Measurements from ENCODE around the gene TEX22.
"Not testable (repeated sequence)": the region's sequence is repeated elsewhere in the genome, so short reads cannot be mapped to it uniquely, and the experiment has no call there.

TEX22 gene, protein sequence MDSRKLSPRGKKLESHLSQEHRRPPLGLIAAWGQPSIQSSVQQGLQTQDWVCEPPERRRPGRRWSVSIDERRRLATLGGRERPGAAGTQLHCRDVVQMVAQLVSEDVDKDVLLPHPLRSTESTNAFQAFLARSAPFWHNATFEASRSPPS
- long read RNA-seq, donor 1: 0 reads
- long read RNA-seq, donor 2: 0 reads
- long read RNA-seq, donor 3: 0 reads
- long read RNA-seq, donor 4, partial matches to known transcripts: 5 of 5 reads
- long read RNA-seq, donor 4, other reads (novel, unspliced or antisense): 0 of 5 reads
- long read RNA-seq, donor 5: 0 reads
- long read RNA-seq, donor 6, partial matches to known transcripts: 11 of 11 reads
- long read RNA-seq, donor 6, other reads (novel, unspliced or antisense): 0 of 11 reads
- long read RNA-seq, donor 7: 0 reads
- long read RNA-seq, donor 8, partial matches to known transcripts: 0 of 1 reads
- long read RNA-seq, donor 8, other reads (novel, unspliced or antisense): 0 of 1 reads

DNA sequence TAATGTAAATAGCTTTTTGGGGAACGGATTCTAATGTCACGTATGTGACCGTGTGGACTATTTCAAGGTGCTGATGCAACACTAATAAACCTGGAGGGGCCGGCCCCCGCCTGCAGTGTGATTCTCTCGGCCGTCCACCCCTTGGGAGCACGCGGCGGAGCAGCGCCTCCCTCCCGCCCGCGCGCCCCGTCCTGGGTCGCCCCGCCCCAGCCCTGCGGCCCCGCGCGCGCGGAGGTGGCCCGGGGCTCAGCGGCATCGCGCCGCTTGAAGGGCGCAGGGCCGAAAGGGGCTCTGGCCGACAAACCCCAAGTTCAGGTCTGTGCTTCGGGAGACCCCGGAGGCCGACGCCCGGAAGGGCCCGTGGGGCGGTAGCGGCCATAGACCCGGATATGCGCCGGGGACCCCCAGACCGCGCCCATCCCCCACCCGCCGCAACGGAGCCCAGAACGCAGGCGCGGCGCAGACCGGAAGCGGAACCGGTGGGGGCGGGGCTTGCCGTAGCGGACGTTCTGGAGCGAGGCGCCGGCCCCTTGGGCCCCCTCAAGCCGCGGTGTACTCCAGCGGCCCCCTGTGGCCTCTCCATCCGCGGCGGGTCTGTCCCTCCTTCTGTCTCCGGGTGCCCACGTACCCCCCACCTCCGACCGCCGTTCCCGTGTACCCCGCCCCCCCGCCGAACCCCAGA, at the start of gene TEX22:
Gene TEX22 (plus strand): TSS at position 495 of the 682 bp plus-strand sequence. CDS start 803 bp downstream, outside the sequence.
- peak; percentile 92 for DNase-seq

DNA sequence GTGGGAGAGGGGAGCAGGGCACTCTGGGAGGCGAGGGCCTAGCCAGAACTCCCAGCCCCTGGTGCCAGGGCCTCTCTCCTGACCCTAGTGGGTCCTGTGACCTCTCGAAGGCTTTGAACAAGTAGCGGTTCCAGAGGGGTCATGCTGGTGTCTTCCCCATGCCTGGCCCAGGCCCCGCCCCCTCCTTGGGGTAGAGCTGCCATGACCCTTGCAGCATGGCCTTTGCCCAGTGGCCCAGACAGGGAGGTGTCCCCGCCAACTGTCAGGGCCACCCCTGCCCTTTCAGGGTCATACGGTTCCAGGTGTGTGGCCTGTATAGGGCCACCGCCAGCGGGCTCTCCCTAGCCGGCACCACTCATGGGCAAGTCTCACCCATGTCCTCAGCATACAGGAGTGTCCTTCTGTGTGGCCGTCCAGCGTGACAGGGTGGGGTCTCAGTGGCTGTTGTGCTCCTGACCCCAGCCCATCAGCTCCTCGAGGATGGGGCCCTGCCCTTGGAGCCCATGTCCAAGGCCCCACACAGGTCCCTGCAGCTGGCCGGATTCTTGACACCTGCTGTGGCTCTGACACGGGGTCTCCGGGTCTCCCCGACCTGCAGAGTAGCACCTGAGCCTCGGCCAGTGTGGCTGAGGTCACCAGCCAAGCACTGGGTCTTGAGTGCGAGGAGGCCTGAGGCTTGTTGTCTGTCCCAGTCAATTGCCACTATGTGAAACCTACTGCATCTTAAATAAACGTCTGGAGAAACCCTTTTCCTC, 49.2 kb upstream of the TEX22 start:
- DNase-seq: no peak

DNA sequence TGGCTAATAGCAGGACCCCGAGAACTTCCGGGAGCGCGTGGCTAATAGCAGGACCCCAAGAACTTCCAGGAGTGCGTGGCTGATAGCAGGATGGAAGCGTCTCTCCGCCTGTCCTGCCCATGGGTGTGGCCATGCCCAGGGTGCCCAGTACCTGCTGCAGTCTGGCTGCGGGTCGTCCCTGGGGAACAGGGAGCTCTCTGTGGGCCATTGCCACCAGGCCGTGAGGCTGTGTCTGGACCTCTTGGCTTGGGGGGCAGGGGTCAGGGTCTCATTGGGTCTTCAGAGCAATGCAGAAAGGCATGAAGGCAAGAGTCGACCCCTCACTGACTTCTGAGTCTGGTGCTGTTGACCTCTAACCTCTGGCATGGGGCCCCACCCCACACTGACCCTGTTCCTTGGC, 48.3 kb upstream of the TEX22 start:
- DNase-seq: no peak

DNA sequence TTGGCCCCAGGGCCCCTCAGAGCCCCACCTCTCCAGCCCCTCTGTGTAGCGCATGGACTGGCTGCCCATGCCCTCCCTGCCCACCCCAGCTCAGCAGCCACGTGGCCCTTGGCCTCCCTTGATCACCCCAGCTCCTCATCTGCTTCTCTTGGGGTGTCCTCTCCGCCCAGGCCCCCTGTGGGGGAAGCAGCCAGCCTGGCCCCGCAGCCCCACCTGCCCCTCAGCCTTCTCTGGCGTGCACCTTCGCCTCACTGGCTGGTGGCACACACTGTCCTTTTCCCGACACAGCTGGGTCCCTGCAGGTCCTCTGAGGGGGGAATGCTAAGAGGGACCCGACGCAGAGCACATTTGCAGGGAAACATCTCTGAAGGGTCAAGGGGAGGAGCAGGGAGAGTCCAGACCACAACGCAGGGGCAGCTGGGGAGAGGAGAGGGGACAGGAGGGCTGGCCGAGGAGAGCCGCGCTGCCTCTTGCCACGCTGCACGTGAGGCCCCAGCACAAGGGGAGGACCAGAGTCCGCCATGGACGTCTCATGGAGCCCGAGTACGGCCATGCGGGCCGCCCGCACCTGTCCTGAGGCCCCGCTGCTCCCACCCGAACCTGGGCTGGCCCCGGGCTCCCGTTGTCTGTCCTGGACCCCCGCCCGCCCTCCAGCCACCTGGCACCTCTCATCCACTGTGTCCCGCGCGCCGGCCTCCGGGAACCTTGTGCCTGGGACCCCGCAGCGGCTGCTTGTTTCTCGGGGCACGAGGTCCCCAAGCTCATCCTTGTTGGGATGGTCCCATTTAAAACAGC, 47.7 kb upstream of the TEX22 start:
- DNase-seq: no peak

DNA sequence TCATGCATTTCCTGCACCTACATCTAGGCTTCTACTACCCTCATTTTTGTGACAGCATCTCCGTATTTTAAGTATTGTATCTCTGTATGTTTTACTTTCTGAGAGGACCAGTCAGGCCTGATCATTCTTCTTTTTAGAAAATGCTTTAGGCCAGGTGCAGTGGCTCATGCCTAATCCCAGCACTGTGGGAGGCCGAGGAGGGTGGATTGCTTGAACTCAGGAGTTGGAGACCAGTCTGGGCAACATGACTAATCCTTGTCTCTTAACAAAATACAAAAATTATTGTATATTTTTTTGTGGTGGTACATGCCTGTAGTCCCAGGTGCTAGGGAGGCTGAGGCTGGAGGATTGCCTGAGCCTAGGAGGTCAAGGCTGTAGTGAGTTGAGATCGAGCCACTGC, 46.9 kb upstream of the TEX22 start:
- no peak for DNase-seq

DNA sequence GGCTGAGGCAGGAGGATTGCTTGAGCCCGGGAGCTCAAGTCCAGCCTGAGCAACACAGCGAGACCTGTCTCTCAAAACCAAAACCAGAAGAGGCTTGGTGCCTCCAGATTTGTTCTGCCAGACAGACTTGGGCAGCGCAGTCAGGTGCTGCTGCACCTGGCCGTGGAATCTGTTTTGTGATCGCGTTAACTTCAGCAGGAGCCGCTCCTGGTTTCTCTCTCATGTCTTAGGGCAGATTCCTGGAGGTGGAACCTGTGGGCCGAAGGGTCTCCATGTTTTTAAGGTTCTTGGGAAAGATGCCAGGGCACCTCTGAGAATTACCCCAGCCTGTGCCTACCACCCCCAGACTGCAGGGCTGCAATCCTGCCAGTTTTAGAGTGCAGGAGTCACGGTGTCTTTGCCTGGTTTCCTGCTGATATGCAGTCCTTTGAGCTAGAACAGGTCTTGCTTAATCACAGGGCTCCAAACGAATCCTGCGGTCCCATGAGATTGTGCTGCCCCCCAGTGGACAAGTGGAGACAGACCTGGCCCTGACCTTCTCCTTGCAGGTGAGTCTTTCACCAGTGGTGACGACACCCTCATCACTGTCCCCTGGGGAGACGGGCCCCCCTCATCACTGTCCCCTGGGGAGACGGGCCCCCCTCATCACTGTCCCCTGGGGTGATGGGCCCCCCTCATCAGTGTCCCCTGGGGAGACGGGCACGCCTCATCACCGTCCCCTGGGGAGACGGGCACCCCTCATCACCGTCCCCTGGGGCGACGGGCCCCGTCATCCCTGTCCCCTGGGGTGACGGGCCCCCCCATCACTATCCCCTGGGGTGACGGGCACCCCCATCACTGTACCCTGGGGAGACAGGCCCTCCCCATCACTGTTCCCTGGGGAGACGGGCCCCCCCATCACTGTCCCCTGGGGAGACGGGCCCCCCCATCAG, 46.2 kb upstream of the TEX22 start:
- DNase-seq: peak; percentile 51

DNA sequence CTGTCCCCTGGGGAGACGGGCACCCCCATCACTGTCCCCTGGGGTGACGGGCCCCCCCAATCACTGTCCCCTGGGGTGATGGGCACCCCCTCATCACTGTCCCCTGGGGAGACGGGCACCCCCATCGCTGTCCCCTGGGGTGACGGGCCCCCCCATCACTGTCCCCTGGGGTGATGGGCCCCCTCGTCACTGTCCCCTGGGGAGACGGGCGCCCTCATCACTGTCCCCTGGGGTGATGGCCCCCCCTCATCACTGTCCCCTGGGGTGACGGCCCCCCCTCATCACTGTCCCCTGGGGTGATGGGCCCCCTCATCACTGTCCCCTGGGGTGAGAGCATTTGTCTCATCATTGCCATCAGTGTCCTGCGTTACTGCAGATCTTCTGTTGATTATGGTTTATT, 45.2 kb upstream of the TEX22 start:
- no peak for DNase-seq

DNA sequence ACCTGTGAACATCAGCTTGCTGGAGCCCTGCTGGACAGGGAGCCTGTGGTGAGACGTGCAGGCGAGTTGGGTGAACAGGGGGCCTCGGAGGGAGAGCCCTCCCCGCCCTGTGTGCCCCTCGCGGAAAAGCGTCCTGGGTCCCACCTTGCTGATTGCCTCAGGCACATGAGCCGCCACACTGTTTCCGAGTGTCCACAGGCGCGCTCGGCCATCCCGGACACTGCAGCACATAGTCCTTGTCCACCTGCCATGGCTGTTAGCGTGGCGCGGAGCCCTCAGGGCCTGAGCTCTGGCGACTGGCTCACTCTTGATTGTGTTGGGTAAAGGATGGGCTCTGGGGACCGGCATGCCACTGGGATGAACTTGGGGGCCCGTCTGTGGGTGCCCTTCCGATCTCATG, 43.8 kb upstream of the TEX22 start:
- DNase-seq: no peak

DNA sequence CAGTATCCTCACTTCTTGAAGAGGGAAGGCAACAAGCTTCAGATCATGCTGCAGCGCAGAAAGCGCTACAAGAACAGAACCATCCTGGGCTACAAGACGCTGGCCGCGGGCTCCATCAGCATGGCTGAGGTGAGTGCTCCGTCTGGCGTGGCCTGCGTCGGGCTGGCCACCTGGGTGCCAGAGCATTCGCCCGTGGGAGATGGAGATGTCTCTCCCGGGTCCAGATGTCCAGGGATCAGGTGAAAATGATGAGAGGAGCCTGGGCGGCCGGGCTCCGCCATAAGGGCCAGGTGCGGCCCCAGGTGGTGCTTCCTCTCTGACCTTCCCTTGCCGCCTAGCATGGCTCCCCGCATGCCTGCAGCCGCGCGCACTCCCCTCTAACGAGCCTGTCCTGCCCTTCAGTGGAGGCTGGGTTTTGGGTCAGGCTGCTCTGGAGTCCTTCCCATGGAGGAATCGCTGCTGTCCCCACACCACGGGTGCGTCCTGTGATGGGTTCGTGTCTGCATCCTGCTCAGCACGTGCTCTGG, 43.2 kb upstream of the TEX22 start:
- DNase-seq: no peak

DNA sequence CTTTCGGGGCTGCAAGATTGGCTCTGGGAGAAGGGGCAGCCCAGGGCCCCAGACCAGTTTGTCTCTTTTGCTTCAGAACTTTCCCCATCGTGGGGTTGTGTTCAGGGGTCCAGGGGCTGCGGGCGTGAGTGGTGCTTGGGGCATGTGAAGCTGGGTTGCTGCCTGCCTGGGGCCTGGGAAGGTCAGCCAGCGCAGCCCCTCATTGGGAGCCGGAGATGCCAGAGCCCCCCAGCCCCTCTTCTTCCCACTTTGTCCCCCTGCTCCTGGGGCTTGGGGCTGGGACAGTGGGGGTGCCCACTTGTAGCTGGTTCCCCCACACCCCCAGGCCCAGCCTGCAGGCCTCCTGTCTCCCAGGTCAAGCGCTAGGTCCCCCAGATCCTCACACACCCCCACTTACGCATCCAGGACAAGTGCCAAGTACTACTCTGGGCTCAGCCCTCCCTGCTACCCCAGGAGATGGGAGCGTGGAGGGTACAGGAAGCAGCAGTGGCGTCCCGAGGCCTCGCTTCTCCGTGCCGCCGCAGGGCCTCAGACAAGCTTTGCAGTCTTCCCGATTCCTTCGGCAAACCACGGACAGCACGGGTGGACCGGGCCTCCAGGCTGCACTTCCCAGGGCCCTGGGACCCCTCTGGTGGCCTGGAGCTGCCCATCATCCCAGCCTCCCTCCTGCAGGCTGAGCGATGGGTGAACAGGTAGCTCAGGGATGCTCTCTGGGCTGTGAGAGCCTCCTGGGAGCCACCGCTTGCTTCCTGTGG, 42.3 kb upstream of the TEX22 start:
- no peak for DNase-seq

DNA sequence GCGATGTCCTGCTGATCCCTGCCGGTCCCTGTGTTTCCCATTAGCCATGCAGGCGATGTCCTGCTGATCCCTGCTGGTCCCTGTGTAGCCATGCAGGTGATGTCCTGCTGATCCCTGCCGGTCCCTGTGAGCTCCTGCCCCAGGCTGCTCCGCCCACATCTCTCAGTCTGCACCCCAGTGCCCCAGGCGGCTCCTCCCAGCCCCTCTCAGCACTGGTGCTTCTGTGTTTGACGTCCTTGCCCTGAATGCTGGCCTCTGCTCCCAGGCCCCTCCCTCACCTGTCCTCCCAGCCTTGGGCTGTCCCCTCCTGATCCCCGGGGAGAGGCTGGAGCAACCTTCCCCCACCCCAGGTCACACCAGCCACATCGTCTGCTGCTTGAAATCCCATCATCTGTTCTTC, 41.4 kb upstream of the TEX22 start:
- DNase-seq: no peak

DNA sequence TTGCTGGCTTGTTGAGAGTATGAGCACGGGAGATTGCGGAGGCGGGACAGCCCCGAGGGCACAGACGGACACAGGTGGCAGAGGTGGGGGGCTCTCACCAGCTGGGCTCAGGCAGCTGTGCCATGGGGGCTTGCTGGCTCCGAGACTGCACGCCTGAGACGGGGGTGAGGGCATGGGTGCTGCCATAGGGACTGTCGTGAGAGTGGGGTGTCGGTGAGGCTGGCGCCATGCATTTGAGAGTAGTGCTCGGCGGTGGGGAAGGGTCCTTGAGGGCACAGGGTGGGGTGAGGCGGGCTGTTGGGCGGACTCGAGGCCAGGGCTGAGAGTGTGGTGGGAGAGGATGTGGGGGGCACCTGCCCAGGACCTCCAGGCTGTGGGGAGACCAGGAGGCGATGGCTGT, 40.7 kb upstream of the TEX22 start:
- no peak for DNase-seq

DNA sequence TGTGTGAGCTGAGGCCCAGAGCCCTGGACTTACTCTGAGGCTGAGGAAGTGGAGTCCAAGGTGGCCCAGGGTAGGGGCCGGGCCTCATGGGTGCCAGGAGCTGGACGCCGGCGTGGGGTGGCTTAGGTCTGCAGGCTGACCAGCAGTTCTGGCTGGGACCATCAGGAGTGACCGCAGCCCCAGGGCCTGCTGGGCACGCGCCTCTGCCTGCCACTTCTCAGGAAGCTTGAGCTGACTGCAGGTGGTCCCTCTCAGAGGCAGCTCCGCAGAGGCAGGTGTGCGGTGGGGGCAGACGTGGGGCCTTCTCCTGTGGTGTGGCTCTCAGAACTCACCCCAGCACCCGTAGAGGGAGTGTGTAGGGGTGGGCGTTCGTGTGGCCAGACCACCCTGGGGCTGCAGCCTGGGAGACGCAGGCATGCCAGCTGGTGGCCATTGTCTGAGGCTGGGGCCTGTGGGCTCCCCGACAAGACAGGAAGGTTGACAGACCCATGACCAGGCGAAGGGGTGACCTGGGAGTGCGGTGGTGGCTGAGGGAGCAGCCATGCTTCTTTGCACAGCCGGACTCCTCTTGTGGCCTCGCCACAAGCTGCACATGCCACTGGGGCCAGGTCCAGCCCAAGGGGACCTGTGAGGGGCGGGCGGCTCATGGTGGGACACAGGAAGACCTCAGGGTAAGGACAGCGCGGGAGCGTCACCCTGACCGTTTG, 40.0 kb upstream of the TEX22 start:
- no peak for DNase-seq

DNA sequence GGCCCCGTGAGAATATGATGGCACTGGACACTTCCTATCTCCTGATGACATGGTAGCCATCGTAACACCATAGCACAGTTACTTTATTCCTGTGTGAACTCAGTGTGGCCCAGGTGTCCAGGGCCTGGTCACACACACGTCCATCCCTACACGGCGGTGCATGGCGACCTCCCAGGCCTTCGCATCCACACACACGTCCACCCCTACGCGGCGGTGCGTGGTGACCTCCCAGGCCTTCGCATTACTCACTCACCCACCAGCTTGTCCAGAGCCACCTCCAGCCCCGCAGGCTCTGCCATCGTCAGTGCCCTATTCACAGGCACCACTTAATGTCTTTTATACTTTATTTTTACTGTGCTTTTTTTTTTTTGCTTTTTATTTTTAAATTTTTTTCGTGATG, 39.4 kb upstream of the TEX22 start:
- no peak for DNase-seq

DNA sequence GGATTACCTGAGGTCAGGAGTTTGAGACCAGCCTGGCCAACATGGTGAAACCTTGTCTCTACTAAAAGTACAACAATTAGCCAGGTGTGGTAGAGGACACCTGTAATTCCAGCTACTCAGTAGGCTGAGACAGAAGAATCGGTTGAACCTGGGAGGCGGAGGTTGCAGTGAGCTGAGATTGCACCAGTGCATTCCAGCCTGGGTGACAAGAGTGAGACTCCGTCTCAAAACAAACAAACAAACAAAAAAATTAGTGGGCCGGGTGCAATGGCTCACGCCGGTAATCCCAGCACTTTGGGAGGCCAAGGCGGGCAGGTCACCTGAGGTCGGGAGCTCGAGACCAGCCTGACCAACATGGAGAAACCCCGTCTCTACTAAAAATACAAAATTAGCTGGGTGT, 36.9 kb upstream of the TEX22 start:
- not testable (repeated sequence) for DNase-seq

DNA sequence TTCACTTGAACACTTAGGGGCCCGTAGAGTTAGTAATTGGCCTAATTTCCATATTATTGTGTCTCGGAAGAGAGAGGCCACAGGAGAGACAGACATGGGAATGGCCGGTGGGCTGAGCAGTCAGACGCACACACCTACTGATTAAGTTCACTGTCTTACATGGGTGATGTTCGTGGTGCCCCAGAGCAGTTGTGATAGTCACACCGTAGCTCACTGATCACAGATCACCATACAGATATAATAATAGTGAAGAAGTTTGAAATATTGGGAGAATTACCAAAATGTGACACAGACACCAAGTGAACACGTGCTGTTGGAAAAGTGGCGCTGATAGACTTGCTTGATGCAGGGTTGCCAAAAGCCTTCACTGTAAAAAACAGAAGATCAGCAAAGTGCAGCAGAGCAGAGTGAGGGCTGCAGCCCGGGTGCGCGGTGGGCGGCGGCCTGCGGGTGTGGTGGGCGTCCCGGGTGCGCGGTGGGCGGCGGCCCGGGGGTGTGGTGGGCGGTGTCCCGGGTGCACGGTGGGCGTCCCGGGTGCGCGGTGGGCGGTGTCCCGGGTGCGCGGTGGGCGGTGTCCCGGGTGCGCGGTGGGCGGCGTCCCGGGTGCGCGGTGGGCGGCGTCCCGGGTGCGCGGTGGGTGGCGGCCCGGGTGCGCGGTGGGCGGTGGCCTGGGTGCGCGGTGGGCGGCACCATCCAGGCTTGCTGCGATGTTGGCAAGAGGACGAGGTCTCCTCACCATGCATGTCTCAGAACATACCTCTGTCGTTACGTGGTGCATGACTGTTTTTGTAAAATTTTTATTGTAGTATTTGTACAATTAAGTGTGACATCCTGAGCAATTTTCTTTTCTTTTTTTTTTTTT, 34.3 kb upstream of the TEX22 start:
- DNase-seq: no peak

DNA sequence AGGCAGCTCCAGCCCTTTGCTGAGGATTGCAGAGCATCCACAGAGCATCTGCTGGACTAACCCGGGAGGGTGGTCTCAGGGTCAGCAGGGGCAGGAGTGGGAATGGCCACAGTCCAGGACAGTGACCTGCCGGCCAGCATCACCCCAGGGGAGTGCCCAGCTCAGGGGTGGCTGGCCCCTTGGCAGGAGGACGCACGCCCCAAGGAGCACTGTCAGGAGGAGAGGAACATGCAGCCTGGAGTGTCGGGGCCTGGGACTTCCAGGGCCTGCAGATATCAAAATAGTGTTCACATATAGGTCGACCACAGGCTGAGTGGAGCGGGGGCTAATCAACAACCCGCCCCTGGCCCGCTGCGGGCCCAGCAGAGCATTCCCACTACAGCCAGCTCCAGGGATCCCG, 33.2 kb upstream of the TEX22 start:
- no peak for DNase-seq

DNA sequence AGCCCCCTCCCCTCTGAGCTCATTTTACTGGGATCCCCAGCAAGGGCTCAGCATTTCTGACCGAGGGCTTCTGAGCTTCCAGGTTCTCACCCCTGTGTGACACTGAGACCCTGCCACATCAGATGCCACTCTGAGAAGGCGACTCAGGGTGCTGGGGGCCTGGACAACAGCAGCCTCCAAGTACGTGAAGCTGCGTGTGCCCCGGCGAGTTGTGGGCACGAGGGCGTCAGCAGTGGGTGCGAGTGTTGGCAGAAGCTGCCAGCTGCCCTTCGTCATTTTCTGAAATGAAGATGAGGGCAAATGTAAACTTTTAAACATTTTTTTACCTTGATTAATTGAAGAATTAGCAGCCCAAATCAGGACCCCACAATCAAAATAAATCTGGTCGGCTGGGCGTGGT, 32.7 kb upstream of the TEX22 start:
- DNase-seq: no peak
